HG03103 (cell line): ENCODE data around the gene SC5D.

Source experiments
- ATAC-seq: cut with Tn5 transposase; IDR thresholded peaks from one replicate; pipeline ENCODE4 v1.9.1; 2021; ENCODE audit warnings: low read depth; ENCODE audit not compliant: unreplicated experiment

SC5D gene, protein sequence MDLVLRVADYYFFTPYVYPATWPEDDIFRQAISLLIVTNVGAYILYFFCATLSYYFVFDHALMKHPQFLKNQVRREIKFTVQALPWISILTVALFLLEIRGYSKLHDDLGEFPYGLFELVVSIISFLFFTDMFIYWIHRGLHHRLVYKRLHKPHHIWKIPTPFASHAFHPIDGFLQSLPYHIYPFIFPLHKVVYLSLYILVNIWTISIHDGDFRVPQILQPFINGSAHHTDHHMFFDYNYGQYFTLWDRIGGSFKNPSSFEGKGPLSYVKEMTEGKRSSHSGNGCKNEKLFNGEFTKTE

DNA sequence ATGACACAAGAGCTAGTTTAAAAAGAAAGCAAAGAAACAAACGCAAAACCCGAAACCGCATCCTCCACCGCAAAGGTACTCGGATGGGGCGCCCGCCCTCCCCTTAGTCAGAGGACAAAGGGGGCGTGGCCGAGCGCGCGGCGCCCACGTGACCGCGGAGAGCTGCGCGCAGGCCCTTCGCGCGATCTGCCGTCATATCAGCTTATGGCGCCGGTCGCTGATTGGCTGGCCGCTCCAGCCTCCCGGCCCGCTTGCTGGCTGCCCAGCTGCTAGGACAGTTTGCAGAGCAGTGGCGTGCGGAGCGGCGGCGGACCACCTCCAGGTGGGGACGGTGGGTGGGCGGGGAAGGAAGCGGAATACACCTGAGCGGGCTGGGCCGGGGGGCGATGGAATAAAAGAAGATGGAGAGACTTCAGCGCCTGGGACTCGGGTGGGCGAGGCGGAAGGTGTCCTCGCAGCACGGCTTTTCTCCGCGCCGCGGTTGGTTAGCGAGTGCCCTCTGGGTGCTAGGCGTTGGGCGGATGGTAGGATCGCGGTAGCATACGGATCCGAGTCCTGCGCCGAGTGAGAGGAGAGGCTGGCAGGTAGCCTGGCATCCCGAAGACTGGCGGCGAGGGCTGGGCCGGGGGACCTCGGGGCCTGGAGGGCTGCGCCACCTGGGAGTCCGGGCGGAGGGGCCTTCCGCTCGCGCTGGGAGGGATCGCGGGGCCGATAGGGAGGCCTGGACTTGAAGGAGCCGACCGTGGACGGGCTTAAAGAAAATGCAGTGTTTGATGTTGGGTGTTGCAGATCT is at the start of gene SC5D:
SC5D (plus strand) TSS at position 277 of the 793 bp plus-strand sequence. CDS start 10,605 bp downstream, outside the sequence.
- ATAC-seq = peak; percentile 93

DNA sequence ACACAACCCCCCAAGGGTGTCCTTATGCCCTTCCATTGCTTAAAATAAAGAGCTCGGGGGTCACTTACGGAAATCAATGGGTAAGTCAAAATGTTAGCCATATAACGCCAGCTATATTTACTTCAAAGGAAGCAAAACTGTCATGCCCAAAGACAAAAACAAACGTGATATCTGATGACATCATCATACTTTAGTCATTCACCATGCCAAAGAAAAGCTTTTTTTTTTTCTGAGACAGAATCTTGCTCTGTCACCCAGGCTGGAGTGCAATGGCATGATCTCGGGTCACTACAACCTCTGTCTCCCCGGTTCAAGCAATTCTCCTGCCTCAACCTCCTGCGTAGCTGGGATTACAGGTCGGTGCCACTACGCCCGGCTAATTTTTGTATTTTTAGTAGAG is 47.7 kb upstream of the SC5D start:
- ATAC-seq = no peak

DNA sequence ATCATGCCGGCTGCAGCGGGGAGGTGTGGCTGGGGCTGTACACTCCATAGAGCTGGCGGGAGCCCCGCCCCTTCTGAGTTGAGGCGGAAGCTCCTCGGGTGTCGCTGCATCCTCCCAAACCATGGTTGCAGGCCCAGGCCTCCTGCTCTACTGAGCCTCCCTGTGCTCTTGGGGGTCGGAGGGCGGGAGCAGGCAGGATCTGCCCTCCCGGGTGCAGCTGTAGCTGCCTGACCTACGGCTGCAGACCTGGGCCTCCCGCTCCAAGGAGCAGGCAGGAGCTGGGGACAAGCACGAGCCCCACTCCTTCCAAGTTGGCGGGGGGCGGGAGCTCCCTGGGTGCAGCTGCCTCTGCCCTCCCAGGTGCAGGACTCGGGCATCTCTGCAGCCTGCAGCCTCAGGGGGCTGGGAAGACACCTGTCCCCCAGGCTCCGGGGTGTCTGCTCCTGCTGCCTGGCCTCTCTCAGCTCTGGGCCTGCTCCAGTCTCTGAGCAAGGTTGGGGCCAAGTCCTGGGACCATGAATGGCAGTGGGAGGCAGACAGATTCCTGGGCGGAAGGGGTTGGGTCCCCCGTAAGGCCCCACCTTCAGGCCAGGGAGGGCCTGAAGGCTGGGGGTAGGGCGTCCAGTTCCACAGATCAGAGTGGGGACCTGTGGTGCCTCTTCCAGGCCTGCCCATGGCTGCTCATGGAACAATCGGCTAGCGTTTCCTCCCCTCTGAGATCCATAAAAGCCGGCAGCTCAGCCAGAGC is 46.4 kb upstream of the SC5D start:
- ATAC-seq = no peak

DNA sequence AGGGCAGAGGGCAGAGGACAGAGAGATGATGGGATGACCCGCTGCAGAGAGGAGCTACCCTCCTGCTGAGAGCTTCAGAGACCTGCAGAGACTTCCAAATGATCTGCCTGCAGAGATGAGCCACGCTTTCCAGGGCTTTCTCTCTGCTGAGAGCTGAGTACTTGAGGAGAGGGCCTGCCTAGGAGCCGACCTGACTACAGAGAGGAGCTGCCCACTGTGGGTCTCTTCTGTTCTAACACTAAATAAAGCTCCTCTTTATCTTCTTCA is 45.9 kb upstream of the SC5D start:
- no peak for ATAC-seq

DNA sequence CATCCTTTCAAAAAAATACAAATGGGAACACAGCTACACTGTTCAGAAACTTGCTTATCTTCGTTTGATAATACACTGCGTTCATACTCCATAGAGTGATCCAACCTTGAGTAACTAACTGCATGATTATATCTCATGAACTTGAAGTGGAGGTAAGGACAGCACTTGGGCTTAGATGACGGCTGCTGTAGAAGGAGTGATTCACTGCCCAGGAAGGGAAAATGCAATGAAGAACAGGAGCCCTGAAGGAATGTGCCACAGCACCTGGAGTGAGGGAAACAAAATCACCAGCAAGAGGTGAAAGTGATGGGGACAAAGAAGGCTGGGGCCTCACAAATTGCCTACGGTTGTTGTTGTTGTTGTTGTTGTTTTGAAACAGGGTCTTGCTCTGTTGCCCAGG is 44.1 kb upstream of the SC5D start:
- ATAC-seq = no peak

DNA sequence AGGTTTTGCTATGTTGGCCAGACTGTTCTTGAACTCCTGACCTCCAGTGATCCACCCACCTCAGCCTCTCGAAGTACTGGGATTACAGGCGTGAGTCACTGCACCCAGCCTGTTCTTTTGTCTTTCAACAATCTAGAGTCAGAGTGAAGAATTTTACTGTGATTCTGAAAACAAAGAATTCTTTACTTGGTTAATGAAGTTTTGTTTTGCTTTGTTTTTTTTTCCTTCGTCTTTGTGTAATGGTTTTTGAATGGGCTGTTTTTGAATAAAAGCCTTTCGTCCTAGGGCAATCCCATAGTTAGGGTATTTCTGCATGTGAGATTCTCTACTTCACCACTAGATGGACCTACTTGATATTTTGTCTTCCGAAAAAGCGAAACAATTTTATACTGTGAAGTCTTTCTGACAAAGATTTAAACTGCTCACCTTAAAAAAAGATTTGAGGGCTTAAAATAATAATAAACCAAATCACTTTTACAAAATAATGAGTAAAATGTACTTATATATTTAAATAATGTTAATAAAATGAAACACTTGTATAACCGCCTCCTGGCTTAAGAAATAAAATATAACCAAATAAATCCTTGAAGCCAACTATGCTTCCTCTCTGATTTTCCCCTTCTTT is 43.4 kb upstream of the SC5D start:
- no peak for ATAC-seq

DNA sequence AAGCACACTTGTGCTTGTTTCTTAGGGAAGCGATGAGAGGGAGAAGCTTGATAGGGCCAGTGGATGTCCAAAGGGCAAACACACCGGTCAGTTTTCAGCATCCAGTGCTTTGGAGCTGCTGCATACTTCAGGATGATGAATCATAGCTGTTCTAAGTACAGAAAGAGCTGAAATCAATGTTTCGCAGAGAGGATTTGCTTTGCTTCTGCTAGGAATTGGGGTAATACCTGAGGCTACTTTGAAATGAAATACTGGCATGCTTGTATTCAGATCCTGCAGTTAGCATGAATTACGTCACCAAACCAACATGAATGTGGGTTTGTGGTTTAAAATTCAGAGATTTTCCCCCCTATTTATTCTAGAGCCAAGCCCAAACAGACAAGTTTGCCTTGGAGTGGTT is 41.7 kb upstream of the SC5D start:
- no peak for ATAC-seq

DNA sequence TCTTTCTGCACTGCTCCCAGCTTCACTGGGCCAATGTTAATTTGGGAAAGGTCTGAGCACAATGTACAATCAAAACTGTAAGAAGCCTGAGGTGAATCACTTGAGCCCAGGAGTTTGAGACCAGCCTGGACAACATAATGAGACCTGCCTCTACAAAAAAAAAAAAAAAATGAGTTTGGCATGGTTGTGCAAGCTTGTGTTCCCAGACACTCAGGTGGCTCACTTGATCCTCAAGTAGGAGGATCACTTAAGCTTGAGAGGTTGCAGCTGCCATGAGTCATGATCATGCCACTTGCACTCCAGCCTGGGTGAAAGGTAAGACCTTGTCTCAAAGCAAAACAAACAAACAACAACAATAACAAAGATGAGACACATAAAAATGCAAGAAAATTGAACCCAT is 38.6 kb upstream of the SC5D start:
- ATAC-seq = no peak

DNA sequence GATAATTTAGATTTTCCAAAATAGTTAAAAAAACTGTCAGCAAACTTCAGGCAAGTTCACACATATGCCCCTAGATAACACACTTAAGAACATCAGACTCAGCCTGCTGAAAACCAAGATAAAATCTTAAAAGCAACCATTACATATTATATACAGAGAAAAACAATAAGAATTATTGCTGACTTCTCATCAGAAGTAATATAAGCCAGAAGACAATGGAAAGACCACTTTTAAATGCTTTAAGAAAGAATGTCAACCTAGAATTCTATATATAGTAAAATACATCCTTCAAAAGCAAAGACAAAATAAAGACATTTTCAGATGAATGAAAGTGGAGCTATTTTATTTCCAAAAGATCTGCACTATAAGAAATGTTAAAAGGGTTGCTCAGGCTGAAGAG is 37.8 kb upstream of the SC5D start:
- no peak for ATAC-seq

DNA sequence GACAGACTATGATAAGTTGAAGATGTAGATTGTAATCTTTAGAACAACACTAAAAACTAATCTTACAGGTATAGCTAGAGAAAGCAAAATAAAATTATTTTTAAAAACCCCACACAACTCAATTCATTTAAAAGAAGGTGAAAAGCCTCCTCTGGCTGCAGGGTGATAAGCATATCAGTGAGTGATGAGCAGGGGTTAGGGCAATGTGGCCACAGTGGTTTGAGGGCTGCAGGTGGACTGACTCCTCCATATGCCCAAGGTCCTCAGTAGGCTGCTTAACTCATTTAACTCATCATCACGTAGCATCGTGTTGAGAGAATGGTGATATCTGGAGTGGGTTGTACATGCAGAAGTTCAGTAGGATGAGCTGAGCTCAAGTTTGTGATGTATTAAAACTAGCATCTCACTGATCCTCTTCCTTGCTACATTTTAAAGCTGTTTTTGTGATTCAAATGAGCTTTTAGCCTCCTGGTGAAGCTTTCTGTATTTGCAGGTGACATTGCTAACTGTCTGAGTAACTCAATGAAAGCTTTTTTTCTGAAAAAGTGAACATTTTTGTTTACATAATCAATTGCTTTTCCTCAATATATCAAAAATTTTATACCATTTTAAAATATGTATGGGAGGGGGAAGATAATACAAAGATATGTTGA is 37.0 kb upstream of the SC5D start:
- ATAC-seq = no peak

DNA sequence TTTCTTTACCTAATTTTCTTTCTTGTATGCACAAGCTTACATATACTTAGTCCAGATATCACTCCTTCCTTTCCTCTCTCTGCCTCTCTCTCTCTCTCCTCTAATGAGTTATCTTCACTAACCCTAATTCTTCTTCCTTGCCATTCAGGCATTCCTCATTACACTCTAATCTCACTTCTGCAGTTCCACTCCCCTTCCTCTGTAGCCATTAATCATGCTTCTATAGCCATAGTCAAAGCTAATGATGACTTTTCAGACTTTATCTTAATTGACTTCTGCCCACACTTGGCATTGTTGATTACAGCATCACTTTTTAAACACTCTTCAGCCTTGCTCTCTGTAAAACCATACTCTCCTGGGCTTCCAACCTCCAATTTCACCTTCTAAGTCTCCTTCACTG is 35.3 kb upstream of the SC5D start:
- no peak for ATAC-seq

DNA sequence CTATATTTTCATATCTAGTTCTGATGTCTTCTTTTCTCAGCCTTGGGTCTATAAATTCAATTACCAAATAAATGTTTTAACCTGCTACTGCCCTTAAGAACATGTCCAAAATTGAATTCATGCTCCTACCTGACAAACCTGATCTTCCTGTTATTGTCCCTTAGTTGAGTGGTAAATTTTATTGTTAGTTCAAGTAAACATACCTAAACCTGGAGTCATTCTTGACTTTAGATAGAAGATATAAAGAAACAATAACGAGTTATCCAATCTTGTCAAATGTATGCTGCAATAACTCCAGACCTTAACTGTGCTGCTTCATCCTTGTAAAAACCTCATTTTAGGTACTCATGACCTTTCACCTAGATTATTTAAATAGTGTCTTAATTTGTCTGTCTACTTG is 34.6 kb upstream of the SC5D start:
- ATAC-seq = no peak

DNA sequence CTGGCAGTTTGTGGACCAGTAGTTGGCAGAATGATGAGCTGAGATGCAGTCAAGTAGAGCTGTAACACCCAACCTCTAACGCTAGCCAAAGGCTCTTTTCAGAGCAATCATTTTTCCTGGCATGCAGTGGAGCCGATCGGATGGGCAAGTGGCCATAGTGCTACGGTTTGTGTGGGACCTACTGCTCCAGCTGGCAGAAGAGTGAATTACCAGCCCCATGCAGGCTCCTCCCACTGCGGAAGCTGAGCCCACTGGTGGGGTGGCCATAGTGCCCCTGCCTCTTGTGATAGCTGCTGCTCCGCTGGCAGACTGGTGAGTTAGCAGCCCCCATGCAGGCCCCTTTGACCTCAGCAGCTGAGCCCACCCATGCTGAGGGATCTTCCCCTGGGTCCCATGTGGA is 27.0 kb upstream of the SC5D start:
- ATAC-seq = no peak

DNA sequence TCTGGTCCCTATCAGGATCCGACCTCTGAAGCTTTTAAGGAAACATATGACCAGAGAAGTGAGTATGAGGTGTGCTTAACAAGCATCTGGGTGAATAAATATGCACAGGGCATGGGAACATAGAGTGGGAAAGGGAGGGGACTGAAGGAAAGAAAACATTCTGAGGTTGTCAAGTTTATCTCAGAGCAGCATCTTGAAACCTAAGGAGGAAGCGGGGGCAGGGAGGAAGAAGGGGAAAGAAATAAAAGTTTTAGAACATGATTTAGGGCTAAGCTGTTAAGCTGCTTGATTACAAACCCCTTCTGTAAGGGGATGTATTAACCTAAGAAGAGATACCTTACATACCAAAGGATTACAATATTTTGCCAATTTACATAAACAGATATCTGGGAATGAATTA is 24.0 kb upstream of the SC5D start:
- ATAC-seq = no peak

DNA sequence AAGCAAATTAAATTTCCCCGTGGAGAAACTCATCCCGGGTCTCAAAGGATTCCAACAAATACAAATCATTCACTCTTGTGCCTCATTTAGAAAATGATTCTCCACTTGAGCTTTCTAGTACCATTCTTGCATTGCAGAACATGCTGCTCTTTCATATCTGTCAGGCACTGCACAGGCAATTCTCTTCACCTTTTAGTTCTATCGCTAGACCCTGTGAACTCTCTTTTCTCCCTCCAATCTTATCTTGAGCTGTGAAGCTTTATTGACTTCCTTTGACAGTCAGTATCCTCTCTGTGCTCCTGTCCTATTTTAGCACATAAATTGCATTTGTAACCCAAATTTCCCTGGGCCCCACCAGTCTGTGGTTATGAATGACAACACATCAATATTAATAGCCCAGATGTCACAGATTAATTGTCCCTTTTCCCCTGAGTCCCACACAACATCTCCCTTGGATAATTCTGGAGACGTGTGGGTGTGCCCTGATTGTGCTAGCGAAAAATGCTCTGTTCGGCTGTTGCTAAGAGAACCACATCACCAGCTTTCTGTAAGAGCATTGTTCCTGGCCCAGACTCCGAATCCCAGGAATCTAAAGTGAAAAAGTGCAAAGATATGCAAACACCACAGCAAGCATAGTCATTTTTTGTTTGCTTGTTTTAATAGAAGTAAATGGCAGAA is 22.4 kb upstream of the SC5D start:
- ATAC-seq = no peak

DNA sequence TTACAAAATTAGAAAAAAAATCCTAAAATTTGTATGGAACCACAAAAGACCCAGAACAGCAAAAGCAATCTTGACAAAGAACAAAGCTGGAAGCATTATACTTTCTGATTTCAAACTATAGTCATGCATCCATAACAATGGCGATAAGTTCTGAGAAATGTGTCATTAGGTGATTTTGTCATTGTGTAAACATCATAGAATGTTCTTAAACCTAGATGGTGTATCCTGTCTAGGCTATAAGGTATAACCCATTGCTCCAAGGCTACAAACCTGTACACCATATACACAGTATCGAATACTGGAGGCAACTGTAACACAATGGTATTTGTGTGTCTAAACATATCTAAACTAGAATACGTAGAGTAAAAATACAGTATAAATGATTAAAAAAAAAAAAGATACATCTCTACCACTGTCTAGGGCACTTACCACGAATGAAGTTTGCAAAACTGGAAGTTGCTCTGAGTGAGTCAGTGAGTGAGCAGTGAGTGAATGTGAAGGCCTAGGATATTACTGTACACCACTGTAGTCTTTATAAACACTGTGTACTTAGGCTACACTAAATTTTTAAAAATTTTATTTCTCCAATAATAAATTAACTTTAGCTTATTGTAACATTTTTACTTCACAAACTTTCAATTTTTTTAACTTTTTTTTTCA is 18.1 kb upstream of the SC5D start:
- ATAC-seq = no peak

DNA sequence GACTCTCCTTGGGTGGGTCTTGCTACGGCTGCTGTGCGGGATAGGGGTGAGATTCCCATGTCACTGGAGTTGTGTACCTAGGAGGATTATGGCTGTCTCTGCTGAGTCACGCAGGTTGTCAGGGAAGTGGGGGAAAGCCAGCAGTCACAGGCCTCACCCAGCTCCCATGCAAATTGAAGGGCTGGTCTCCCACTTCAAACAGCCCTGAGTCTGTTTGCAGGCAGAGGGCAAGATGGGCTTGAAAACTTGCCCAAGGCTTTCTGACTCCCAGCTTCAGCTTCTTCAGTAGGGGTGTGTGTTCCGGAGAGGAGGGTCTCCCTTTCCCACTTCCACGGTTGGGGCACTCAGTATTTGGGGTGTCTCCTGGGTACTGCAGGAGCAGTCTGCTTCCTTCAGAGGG is 10.9 kb upstream of the SC5D start:
- ATAC-seq = no peak

DNA sequence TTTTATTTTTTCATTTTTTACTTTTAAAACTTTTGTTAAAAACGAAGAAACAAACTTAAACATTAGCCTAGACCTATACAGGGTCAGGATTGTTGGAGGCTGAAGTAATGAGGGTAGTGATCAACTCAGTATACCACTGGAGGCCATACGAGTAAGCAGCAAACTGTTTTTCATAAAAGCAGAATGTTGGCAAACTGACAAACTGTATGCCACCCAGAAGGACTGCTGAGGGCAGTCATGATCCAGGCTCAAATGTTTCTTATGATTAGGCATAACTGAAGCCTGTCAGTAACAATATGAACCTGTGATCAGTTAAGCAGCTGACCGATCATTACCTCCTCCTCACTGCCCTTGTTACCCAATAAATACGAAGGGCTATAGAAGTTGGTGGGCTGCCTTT is 10.2 kb upstream of the SC5D start:
- no peak for ATAC-seq

DNA sequence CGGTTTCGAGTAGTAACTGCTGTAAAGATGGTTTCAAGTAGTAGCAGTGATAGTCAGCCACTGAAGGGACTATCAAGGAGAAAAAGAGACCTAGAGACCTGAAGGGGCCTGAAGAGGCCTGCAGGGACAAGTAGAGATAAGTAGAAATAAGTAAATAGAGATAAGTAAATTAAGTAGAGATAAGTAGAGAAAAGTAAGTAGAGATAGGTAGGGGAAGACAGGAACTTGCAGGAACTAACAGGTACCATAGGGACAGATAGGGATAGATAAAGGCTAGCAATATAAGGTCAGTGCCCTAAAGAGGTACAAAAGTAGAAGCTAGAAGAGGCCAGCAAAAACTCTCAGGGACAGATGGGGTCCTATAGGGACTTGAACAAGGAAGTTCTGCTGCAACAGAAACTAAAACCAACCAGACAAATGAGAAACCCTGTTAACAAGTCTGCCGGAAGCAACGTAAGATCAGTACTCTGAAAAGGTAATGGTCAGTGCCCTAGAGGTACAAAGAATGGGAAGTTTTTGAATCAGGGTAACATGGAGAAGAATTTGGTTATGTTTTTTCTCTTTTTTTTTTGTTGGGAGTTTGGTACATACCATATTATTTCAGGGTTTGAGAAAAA is 9.6 kb upstream of the SC5D start:
- peak; percentile 95 for ATAC-seq
